CD4-positive, alpha-beta T cell treated with Interleukin-1 beta for 1 hour (primary cell): ENCODE results near the gene GNRHR.
"Not testable (repeated sequence)": the region's sequence is repeated elsewhere in the genome, so short reads cannot be mapped to it uniquely, and the experiment has no call there.

Experiments
- DNase-seq, 2 donors: peaks; one replicate each; pipeline ENCODE4 v3.0.0-alpha.2; 2020 to 2022

The GNRHR gene, protein sequence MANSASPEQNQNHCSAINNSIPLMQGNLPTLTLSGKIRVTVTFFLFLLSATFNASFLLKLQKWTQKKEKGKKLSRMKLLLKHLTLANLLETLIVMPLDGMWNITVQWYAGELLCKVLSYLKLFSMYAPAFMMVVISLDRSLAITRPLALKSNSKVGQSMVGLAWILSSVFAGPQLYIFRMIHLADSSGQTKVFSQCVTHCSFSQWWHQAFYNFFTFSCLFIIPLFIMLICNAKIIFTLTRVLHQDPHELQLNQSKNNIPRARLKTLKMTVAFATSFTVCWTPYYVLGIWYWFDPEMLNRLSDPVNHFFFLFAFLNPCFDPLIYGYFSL

DNA sequence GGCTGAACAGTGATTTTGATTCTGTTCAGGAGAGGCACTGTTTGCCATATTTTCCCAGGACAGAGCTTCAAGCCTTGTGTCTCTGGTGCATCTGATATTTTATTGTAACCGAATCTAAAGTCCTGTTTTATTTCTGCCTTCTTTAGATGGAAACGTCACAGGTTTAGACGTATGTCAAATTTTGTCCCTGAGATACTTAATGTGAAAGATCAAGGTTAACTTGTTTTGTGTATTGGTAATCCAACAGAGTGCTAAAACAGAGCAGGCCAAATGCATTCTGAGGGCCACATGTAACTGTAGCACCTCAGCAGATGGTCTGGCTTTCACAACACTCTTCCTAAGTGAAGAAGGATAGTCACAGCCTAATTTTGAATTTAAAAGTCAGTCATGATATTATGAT lies at the start of gene GNRHR:
Gene GNRHR (minus strand): TSS at position 101 of the 400 bp plus-strand sequence. CDS start 53 bp downstream, at position 48.
- no peak for DNase-seq

DNA sequence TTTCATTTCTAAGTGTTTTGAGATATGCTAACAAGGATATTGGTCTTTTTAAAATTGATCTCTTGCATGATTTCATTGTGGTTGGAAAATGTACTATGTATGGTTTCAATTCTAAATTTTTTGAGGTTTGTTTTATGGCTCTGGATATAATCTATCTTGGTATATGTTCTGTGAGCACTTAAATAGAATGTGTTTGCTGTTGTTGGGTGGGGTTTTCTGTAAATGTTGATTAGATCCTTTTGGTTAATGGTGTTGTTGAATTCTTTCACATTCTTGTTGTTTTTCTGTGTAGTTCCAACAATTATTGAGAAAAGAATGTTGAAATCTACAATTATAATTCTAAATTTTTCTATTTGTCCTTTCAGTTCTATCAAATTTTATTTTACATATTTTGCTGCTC lies 42.6 kb upstream of the GNRHR start:
- no peak for DNase-seq

DNA sequence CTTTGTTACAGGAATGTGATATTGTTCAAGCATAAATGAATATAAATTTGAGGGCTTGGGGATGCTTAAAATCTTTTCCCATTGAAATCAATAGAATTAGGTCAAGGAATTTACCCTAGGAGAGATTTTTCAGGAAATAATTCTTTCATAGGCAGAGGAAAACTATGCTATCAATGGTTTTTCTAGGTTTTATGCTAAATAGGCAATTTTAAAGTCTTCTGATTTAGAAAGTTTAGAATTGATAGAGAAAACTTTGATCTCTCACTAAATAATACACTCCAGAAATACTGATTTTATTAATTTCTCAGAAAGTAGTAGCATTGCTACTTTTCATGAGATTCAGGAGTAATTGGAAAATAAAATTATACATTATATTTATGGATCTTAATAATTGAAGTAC lies 36.5 kb upstream of the GNRHR start:
- DNase-seq: no peak

DNA sequence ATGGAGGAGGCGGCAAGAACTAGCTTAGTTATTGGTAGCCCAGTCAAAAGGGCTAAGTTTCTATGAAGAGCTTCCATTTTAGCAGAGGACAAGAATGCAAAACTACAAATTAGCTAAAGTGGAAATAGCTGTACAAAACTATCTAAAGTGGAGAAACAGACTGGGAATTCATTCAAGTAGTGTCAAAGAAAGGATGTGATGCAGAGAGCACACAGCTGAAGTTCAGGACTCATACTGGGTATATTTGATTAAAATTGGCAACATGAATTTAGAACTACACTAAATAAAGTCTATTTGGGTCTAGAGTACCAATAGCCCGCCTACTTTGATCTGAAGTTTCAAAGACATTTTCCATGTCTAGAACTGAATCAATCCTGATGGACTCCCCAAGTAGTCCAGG lies 33.1 kb upstream of the GNRHR start:
- DNase-seq: no peak

GRCh38 chr4:67785528-67785927 lies 31.3 kb upstream of the GNRHR start:
- no peak for DNase-seq

- no peak for DNase-seq
These were observed 25.4 kb upstream of the GNRHR start for GRCh38 chr4:67779631-67780030.

DNA sequence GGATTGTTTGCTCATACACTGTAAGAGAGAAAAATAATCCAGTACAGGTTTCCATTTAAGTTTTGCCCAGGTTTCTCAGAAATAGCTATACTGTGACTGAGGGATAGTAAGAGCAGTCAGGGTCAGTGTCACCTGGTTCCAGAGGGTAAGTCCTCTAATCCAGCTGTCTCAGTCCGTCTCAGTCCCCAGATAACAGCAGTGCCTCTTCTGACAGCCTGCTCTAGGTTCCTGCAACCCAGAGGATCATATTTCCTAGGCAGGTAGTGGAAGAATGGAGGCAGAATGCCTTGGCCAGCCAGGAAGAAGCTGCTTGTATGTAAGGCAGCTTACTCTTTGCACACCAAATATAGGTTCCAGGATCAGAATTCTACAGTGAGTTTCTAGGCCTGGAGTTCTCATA lies 22.6 kb upstream of the GNRHR start:
- DNase-seq: no peak

DNA sequence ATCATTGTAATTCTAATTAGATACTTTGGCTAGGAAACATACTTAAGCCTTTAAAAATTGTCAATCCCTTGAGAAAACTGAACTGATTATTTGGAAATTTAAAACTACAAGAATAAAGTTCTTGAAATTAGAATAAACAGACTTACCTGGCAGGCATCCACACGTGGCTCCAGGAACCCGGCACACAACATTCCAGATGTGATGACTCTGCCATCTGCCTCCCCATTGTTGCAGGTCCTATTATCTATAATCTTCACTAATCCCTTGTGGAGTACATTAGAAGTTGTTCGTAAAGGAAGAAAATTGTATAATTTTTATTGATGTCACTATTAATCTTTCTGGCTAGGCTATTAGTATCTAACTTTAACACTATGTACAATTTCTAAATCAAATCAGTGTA lies 16.2 kb upstream of the GNRHR start:
- DNase-seq: no peak

- no peak for DNase-seq
These were observed 11.7 kb upstream of the GNRHR start for GRCh38 chr4:67765928-67766327.

DNA sequence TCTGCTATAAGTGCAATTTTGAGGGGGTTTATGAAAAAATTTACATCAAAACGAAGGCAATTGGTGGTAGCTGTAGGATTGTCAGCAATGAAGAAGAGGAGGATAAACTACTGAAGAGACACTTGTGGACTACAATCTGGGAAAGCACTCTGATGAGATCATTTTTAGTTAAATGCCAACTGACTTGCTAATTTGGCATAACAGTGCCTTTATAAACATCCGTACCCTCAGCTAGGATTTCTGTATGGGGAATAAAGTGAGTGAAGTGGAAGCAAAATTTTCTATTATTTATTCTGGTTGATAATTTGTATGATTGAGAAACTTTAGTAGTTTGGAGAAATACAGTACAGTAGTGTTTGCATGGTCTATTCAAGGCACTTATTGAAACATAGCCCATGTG lies 11.2 kb upstream of the GNRHR start:
- no peak for DNase-seq

DNA sequence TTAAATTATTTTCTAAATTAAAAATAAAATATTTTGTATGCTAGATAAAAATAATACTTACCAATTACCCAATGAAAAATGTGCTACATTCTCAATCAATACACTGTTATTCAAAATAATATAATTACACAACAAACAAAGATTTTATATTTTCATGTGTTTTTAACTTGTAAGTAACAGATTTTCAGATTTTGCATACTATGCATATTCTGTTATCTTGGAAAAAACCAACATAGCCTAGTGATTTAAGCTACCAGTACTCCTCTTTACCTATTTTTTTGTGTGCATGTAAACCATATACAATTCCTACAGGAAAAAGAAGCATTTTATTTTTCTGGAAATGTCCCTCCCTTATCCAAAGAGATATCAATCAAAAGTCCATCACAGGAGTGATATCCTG lies 10.0 kb upstream of the GNRHR start:
- DNase-seq: no peak

DNA sequence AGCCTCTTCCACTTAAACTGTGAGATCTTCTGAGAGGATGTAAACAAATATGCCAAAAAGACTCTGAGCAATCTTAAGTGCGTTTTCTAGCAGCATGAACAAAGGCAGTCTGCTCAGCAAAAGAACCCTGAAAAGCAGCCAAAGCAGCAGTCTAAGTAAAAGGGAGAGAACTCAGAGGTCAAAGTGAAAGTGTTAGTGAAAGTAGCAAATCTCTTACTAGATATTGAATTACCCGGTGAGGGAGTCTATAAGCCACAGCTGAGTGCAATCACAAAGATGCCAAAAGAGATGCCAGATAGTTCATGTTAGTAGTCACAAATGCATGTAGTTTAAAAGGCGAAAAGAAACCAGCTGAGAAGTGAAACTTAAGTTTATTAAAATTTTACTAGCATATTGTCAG lies 7.9 kb upstream of the GNRHR start:
- peak in 1 of 2 donors; percentile 4 for DNase-seq

- not testable (repeated sequence) for DNase-seq
These were observed 2.8 kb upstream of the GNRHR start for GRCh38 chr4:67756991-67757390.

DNA sequence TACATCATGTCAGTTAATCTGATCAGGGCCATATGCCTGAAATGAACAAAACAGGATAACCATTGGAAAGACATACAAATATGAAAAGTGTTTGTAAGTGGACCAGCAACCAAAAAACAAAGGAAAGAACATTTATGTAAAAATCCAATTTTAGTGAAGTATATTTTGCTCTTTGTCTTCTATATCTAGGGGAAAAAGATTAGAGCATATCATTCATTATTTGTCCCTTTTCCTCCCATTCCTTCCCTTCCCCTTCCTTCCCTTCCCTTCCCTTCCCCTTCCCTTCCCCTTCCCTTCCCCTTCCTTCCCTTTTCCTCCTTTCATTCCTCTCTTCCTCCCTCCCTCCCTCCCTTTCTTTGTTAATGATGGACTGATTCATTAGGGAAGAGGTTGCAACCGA lies 1.8 kb upstream of the GNRHR start:
- no peak for DNase-seq

- no peak for DNase-seq
These were observed 2.9 kb downstream of the GNRHR start for GRCh38 chr4:67751260-67751659.

GRCh38 chr4:67750691-67751090 lies 3.5 kb downstream of the GNRHR start:
- no peak for DNase-seq

DNA sequence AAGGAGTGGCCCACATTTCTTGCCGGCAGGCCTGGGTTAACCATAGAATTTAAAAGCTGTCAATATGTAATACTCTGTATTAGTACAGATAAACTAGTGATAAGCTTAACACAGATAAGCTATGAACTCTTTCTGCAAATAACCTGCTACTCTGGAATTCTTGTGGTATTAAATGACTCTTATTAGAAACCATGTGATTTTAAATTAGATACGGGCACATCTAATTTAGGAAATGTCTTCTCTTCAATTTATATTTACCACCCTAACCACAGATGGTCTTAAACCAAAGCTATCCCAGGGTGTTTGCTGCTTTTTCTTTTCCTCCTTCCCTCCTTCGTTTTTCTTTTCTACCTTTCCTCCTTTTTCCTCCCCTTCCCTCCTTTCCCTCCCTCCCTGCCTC lies 4.9 kb downstream of the GNRHR start:
- no peak for DNase-seq

DNA sequence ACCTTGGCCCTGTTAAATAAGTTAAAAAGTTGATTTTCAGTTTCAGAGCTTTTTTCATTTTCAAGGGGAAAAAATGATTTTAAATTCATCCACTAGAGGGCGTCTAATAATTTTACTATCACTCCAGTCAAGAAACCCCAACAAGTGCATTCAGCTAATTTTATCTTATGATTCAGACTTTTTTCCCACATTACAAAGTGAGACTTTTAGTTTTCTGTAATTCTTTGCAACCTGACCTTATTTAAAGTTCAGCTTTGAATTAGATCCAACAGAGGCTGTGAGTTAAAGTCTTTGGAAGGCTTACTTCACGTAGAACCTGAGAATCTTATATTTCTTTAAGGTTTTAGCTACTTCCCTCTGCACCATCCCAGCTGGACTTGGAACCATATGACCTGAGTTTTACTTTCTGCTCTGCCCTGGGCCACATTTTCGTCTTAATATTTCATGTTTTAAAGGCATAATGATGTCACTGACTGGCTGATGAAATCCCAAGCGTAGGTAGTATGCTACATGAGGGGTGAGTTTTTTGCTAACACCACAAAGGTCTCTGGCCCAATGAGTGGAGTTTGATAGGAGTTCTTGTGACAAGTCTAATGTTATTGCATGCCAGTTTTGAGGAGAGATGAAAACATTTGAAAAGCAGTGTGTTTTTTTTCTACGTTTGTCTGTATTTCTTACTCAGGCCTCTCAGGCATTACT lies 7.2 kb downstream of the GNRHR start:
- peak in 1 of 2 donors; percentile 38 for DNase-seq

DNA sequence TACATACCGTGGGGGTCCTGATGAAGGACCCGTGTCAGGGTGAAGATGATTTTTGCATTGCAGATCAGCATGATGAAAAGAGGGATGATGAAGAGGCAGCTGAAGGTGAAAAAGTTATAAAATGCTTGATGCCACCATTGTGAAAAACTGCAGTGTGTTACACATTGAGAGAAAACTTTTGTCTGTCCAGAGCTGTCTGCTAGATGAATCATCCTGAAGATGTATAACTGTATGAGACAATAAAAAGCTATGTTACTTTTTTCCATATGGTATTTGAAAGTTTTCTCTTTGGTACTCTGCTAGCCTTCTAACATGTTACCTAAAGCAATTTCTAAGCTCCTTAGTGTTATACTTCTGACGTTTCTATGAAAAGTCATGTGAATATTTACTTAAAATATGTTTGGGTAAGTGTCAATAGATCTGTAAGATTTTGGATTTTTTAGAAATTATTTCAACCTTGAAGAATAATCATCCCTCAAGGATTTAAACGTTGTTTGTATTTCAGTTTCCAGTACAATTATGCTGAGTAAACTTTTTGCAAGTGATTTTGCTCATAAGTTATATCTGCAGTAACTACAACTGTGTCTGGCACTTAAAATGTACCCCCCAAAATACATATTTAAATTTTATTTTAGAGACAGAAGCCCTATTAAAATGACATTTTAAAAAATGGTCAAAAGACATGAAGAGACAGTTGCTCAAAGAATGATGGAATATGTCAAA lies 9.5 kb downstream of the GNRHR start:
- DNase-seq: no peak

GRCh38 chr4:67743194-67743593 lies 11.0 kb downstream of the GNRHR start:
- no peak for DNase-seq

GRCh38 chr4:67736262-67736661 lies 17.9 kb downstream of the GNRHR start:
- no peak for DNase-seq

- DNase-seq: no peak
These were observed 18.9 kb downstream of the GNRHR start for GRCh38 chr4:67735325-67735724.

GRCh38 chr4:67730511-67730910 lies 23.7 kb downstream of the GNRHR start:
- not testable (repeated sequence) for DNase-seq
